ENCODE results near the gene MGAT4C.

DNA sequence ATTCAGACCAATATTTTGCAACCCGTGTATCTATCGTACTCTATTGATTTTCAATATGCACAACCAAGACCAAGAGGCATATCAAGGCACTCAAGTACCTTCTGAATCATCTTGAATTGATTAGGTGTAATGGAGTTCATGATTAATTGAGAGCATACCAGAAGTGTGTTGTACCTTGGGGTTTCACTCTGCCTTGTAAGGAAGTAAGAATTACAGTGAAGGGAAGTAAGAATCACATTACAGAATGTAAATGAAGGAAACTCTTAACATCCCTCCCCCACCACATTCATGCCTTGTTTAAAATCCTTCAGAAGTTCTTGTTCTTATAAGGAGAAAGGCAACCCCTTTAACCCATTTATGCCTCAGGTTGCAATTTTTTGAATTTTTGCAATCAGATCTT is 5.4 kb upstream of the MGAT4C start:
- no peak for TF ChIP-seq GLIS3 (CRISPR knock-in tag; IDR thresholded peaks at IDR 0.05)
- TF ChIP-seq, protein P1, sequence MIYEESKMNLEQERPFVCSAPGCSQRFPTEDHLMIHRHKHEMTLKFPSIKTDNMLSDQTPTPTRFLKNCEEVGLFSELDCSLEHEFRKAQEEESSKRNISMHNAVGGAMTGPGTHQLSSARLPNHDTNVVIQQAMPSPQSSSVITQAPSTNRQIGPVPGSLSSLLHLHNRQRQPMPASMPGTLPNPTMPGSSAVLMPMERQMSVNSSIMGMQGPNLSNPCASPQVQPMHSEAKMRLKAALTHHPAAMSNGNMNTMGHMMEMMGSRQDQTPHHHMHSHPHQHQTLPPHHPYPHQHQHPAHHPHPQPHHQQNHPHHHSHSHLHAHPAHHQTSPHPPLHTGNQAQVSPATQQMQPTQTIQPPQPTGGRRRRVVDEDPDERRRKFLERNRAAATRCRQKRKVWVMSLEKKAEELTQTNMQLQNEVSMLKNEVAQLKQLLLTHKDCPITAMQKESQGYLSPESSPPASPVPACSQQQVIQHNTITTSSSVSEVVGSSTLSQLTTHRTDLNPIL (CRISPR knock-in tag; IDR thresholded peaks at IDR 0.05; ENCODE audit: low read depth): no peak
- TF ChIP-seq, protein P2, sequence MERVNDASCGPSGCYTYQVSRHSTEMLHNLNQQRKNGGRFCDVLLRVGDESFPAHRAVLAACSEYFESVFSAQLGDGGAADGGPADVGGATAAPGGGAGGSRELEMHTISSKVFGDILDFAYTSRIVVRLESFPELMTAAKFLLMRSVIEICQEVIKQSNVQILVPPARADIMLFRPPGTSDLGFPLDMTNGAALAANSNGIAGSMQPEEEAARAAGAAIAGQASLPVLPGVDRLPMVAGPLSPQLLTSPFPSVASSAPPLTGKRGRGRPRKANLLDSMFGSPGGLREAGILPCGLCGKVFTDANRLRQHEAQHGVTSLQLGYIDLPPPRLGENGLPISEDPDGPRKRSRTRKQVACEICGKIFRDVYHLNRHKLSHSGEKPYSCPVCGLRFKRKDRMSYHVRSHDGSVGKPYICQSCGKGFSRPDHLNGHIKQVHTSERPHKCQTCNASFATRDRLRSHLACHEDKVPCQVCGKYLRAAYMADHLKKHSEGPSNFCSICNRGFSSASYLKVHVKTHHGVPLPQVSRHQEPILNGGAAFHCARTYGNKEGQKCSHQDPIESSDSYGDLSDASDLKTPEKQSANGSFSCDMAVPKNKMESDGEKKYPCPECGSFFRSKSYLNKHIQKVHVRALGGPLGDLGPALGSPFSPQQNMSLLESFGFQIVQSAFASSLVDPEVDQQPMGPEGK (CRISPR knock-in tag; IDR thresholded peaks at IDR 0.05; ENCODE audit: borderline replicate concordance): no peak
